T-helper 1 cell (primary cell): ENCODE data around the gene OR2F2.

Experiments used
- DNase-seq, 5 donors: peaks; one replicate each; pipeline ENCODE4 v3.0.0-alpha.2; 2012 to 2020

OR2F2 gene

GRCh38 chr7:143979998-143980397 lies 45.0 kb downstream of the OR2F2 start:
- DNase-seq, result no peak

- no peak for DNase-seq
Measured at GRCh38 chr7:143980746-143981510, 45.9 kb downstream of the OR2F2 start.

- no peak for DNase-seq
Measured at GRCh38 chr7:143983960-143984359, 48.9 kb downstream of the OR2F2 start.
